Measurements from ENCODE around the gene DCP1B. TPM values are rescaled to one million over a fixed set of nuclear protein-coding genes. Genes with fewer than 3 reads are reported as not detected.

Gene DCP1B
- polyA plus RNA-seq, 2 of the 4 experiments (the other 2 are of a cell fraction): 7.7 to 19.2 TPM

GRCh38 chr12:2032506-2032905 lies 28.2 kb upstream of the DCP1B start:
- no peak for ATAC-seq
- 34% methylated on average over 8 of the region's 8 CpGs for WGBS (ENCODE audit: missing lambda C conversion rate)
- DNase-seq (ENCODE audit: low read depth in 1 of 2, low spot score in 1 of 2): no peak
- Histone ChIP-seq H3K4me2 (no peak overlapping the region), H3K9me3 (no peaks in the 10 kb centered on the region), H3K4me3 (no peak overlapping the region), H3K4me1 (0 out of 3 replicates have a peak, but pooled peaks cover 3% of the 10 kb centered on the region), H3K27ac (no peak overlapping the region)
- ChIA-PET CTCF (interaction anchor here (0.6 to 2.6 kb wide), 2 partner anchors 93 to 229 kb away, joined by 3 to 16 read pairs; no protein-coding TSS in a partner anchor), POLR2A (no interaction called here)
- no peak for FAIRE-seq
- TF ChIP-seq ZFP36 (IDR thresholded peaks at IDR 0.05; ENCODE audit: borderline replicate concordance, partially characterized antibody): no peak
- TF ChIP-seq MAZ (IDR thresholded peaks at IDR 0.05; ENCODE audit: borderline replicate concordance, low read depth, low read length): no peak
- no peak for TF ChIP-seq CEBPB (IDR thresholded peaks at IDR 0.05)
- no peak for TF ChIP-seq MAFK (IDR thresholded peaks at IDR 0.05; ENCODE audit: partially characterized antibody)
- TF ChIP-seq CTCF (IDR thresholded peaks at IDR 0.05): no peak
- TF ChIP-seq ZC3H11A (IDR thresholded peaks at IDR 0.05): no peak
- no peak for TF ChIP-seq ZSCAN20 (CRISPR knock-in tag; IDR thresholded peaks at IDR 0.05)
- TF ChIP-seq HOXA7 (CRISPR knock-in tag; IDR thresholded peaks at IDR 0.05): no peak
- TF ChIP-seq FOSL2 (IDR thresholded peaks at IDR 0.05): no peak
- no peak for TF ChIP-seq FOSL2 (CRISPR knock-in tag; IDR thresholded peaks at IDR 0.05)
- no peak for TF ChIP-seq MAX (IDR thresholded peaks at IDR 0.05)

- H3K4me1 ChIP-seq: no peaks in the 10 kb centered on the region
- TF ChIP-seq POLR2A (IDR thresholded peaks at IDR 0.05; ENCODE audit: low read length) (no peak), EHMT2 (IDR thresholded peaks at IDR 0.05; ENCODE audit: low read depth) (no peak)
- CTCF ChIA-PET: interaction anchor here (1.7 kb wide), 1 partner anchor 90 kb away, joined by 7 read pairs; no protein-coding TSS in a partner anchor
- no peak for ATAC-seq
- no peaks in the 10 kb centered on the region for H3K9me3 ChIP-seq
- no peak for DNase-seq (ENCODE audit: low read depth in 1 of 2, low spot score in 1 of 2)
- H3K4me2 ChIP-seq: no peak overlapping the region
- H3K27ac ChIP-seq: no peak overlapping the region
- POLR2A ChIA-PET: no interaction called here
- no peak for FAIRE-seq
- no peak overlapping the region for H3K4me3 ChIP-seq
- 64% methylated on average over 3 of the region's 3 CpGs for WGBS (ENCODE audit: missing lambda C conversion rate)
These were observed 25.6 kb upstream of the DCP1B start for GRCh38 chr12:2029851-2030250.

GRCh38 chr12:2027351-2027750 lies 23.1 kb upstream of the DCP1B start:
- ATAC-seq (no peak), DNase-seq (ENCODE audit: low read depth in 1 of 2, low spot score in 1 of 2) (no peak), FAIRE-seq (no peak)
- TF ChIP-seq BCL3 (IDR thresholded peaks at IDR 0.05): no peak
- TF ChIP-seq USF2 (IDR thresholded peaks at IDR 0.05): no peak
- no peak for TF ChIP-seq POLR2A (IDR thresholded peaks at IDR 0.05; ENCODE audit: low read length)
- no peak for TF ChIP-seq HOXB5 (CRISPR knock-in tag; IDR thresholded peaks at IDR 0.05)
- TF ChIP-seq ATOH8 (CRISPR knock-in tag; IDR thresholded peaks at IDR 0.05; ENCODE audit: low read depth): no peak
- TF ChIP-seq NPAS2 (CRISPR knock-in tag; IDR thresholded peaks at IDR 0.05; ENCODE audit: borderline replicate concordance): no peak
- TF ChIP-seq RARB (CRISPR knock-in tag; IDR thresholded peaks at IDR 0.05): no peak
- TF ChIP-seq PHF8 (IDR thresholded peaks at IDR 0.05; ENCODE audit: borderline replicate concordance, low read depth): no peak
- TF ChIP-seq MAX (IDR thresholded peaks at IDR 0.05): no peak
- no peak for TF ChIP-seq CHD2 (IDR thresholded peaks at IDR 0.05; ENCODE audit: low read length, partially characterized antibody)
- TF ChIP-seq TP53 (CRISPR knock-in tag; IDR thresholded peaks at IDR 0.05): no peak
- H3K4me3 ChIP-seq: no peak overlapping the region
- H3K27ac ChIP-seq: no peak overlapping the region
- no peaks in the 10 kb centered on the region for H3K9me3 ChIP-seq
- H3K4me1 ChIP-seq: no peaks in the 10 kb centered on the region
- POLR2A ChIA-PET: interaction anchor here (1.4 kb wide), 1 partner anchor 23 kb away, joined by 4 read pairs; the partner anchor contains the start of gene DCP1B
- no peak overlapping the region for H3K4me2 ChIP-seq
- CTCF ChIA-PET: interaction anchor here (1.0 to 2.6 kb wide), 2 partner anchors 8 to 9 kb away, joined by 3 to 8 read pairs; no protein-coding TSS in a partner anchor
- 60% methylated on average over 4 of the region's 4 CpGs for WGBS (ENCODE audit: missing lambda C conversion rate)
